Stimulated activated CD4-positive, alpha-beta T cell treated with anti-CD3 and anti-CD28 coated beads, Interleukin-12 subunit alpha, Interleukin-12 subunit beta, amount 100 ng/mL, for 48 hours (primary cell): ENCODE results near the gene PRDM16.

Experiments used
- DNase-seq, 3 donors: peaks; one replicate each; pipeline ENCODE4 v3.0.0-alpha.2; 2020; ENCODE audit warnings: low read depth in 2 of 3, low spot score in 1 of 3

Gene PRDM16

GRCh38 chr1:3290915-3291314 is 221.9 kb downstream of the PRDM16 start:
- no peak for DNase-seq

DNA sequence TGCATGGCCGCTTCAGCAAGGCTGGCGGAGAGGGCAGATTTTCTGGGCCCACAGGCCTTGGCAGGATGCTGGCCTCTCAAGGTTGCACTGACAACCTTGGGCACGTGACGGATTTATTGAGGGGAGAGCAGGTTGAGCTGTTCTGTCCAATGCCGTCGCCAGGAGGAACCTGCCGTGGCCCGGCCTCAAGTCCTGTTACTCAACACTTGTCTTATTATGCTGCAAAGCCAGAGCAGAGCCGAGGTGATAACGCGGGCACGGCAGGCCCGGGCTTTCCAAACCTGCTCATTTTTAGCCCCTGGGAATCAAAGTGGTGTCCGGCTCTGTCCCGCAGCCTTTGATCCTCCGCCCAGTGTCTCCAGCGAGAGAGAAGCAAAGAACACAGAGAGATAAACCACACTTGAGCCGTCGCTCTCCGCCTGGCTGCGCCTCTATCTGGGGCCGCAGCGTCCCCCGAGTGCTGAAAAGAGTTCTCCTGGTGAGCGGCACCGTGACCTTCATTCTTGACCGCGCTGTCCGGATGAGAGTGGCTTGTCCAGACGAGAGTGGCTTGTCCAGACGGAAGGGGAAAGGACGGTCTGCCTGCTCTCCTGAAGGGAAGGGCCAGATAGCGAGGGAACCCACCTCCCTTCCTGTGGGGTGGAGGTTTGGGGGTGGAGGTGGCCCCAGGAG is 223.2 kb downstream of the PRDM16 start:
- no peak for DNase-seq

GRCh38 chr1:3292868-3293562 is 224.0 kb downstream of the PRDM16 start:
- no peak for DNase-seq

- DNase-seq, result no peak
Observed at GRCh38 chr1:3293563-3294080, 224.6 kb downstream of the PRDM16 start.

DNA sequence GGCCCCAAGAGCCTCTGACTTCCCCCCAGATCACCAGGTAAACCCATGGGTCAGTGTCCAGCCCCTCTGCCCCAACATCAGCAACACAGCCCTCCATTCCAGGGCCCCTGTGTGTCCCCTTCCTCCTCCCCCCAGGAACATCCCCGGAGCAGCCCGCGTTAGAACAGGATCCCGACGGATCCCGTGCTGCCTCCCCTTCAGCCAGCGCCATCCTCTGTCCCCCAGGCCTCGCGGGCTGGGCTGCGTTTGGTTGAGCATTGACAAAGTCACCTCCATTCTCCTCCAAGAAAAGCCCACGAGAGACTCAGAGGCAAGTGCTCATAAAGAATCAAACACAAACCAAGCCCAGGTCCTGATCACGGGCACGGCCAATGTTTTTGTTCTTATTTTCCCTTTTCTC is 225.4 kb downstream of the PRDM16 start:
- DNase-seq, result no peak

- DNase-seq, result no peak
Observed at GRCh38 chr1:3295846-3296245, 226.8 kb downstream of the PRDM16 start.

- DNase-seq, result no peak
Observed at GRCh38 chr1:3296326-3296725, 227.3 kb downstream of the PRDM16 start.

DNA sequence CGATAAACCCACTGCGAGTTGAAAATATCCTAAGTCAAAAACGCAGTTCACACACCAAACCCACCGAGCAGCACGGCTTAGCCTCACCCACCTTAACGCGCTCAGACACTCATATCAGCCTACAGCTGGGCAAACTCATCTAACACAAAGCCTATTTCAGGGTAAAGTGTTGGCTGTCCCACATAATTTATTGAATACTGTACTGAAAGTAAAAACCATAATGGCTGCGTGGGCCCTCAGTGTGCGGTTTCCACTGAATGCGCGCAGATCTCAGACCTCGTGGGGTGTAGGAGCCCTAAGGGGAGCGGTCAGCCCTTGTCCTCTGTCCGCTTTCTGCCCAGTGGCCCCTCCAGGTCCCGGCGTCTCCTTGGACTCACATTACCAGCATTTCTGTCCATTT is 227.8 kb downstream of the PRDM16 start:
- no peak for DNase-seq

DNA sequence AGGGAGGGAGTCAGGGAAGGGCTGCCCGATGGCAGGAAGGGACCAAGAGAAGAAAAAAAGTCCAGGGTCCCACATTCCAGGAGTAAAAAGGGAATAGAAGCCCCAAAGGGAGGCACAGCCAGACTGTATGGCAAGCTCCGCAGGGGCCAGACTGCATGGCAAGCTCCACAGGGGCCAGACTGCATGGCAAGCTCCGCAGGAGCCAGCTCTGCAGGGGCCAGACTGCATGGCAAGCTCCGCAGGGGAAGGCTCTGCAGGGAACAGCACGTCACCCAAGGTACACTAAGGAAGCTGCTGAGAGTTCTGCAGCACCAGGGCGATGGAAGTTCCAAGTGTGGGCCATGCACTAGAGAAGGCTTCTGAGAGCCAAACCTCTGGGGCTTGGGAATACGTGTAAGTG is 228.8 kb downstream of the PRDM16 start:
- no peak for DNase-seq

GRCh38 chr1:3298197-3298596 is 229.2 kb downstream of the PRDM16 start:
- no peak for DNase-seq

- DNase-seq, result no peak
Observed at GRCh38 chr1:3304246-3304645, 235.2 kb downstream of the PRDM16 start.

DNA sequence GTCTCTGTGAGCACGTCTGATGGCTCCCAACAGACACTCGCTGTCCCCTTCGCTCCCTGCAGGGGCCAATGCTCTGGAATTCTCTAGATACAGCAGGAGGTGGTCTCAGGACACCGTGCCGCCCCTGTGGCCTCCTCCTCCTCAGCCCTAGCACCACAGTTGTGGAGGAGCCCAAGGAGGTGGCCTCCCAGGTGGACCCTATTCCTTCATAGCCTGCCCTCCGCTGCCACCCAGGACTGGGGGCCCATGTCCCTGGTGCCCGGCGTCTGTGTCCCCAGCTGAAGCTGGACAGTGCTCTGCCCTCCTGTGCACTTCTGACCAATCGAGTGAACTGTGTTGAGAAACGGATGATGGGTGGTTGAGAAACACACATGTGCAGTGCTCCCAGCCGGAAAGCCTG is 235.7 kb downstream of the PRDM16 start:
- DNase-seq, result no peak

GRCh38 chr1:3305156-3305555 is 236.2 kb downstream of the PRDM16 start:
- DNase-seq, result no peak

- no peak for DNase-seq
Observed at GRCh38 chr1:3306583-3307291, 237.7 kb downstream of the PRDM16 start.

GRCh38 chr1:3307359-3307758 is 238.4 kb downstream of the PRDM16 start:
- no peak for DNase-seq

DNA sequence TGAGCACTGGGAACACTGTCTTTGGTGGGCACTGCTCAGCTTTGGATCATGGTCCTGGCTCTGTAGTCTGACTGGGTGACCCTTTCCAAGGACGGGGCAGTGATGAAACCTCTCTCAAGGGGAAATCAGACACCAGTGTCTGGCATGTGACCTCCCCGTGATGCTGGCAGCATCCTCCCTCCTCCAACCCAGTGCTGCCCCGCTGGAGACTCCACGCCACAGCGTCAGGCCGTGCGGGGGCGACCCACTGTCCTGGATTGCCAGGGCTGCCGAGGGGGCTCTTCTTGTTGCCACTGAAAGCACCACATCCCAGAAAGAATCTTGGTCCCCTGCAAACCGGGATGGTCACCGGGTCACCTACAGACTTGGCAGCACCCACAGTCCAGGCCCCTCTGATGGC is 239.1 kb downstream of the PRDM16 start:
- no peak for DNase-seq

- no peak for DNase-seq
Observed at GRCh38 chr1:3310718-3311400, 241.9 kb downstream of the PRDM16 start.

- no peak for DNase-seq
Observed at GRCh38 chr1:3311711-3312110, 242.7 kb downstream of the PRDM16 start.

- DNase-seq, result no peak
Observed at GRCh38 chr1:3312310-3312897, 243.4 kb downstream of the PRDM16 start.

- peak; percentile 52 to 64 (median 54) for DNase-seq
Observed at GRCh38 chr1:3312898-3313575, 244.0 kb downstream of the PRDM16 start.

GRCh38 chr1:3313576-3313950 is 244.6 kb downstream of the PRDM16 start:
- no peak for DNase-seq
